Jurkat, Clone E6-1 (cell line): Measurements from ENCODE around the gene KPNA6.

ENCODE experiments used
- DNase-seq: peaks from one replicate; pipeline ENCODE4 v3.0.0-alpha.2; 2011; ENCODE audit warnings: low read depth, low spot score
- H3K4me3 ChIP-seq: 2 replicates; pipeline ENCODE4 v1.5.1; 2011; ENCODE audit warnings: mild to moderate bottlenecking, low read length, control low read depth, moderate library complexity

KPNA6 gene

DNA sequence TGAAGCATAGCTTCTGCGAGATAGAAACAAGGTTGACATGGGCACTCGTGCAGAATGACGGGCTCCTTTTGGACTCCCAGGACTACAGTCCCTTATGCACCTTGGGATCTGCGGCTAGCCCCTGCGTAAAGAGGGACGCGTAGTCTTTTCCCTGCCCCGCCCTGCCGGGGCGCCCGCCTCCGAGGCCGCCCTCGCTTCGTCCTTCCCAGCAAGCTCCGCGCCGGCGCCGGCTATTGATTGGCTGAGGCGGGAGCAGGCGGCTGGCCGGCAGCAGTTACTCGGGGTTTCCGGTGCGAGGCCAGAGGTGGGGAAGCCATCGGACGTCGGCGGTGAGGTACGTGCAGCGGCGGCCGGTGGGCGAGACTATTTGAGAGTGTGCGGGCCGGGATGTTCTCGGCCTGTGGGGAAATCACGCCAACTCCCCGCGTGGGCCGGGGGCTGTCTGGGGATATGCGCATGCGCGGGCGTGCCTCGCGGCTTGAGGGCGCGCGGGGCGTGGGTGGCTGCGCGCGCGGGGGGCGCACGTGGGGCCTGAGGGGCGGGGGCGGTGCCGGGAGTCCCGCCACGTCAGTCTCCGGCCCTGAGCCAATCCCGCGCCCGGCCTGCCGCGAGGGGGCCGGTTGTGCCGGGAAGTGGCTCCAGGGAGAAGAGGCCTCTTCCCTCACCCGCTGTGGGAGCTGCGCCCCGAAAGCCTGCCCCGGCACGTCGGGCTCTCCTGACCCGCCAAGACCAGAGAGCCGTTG lies 71.8 kb downstream of the KPNA6 start, which contains the start of gene TXLNA:
Gene TXLNA, plus strand, starts transcription at position 233 of the 743 bp plus-strand sequence. CDS start 671 bp downstream, outside the sequence.
- DNase-seq, result peak; percentile 83
- H3K4me3 ChIP-seq, result peak within 1 kb of the TSS; percentile 84

DNA sequence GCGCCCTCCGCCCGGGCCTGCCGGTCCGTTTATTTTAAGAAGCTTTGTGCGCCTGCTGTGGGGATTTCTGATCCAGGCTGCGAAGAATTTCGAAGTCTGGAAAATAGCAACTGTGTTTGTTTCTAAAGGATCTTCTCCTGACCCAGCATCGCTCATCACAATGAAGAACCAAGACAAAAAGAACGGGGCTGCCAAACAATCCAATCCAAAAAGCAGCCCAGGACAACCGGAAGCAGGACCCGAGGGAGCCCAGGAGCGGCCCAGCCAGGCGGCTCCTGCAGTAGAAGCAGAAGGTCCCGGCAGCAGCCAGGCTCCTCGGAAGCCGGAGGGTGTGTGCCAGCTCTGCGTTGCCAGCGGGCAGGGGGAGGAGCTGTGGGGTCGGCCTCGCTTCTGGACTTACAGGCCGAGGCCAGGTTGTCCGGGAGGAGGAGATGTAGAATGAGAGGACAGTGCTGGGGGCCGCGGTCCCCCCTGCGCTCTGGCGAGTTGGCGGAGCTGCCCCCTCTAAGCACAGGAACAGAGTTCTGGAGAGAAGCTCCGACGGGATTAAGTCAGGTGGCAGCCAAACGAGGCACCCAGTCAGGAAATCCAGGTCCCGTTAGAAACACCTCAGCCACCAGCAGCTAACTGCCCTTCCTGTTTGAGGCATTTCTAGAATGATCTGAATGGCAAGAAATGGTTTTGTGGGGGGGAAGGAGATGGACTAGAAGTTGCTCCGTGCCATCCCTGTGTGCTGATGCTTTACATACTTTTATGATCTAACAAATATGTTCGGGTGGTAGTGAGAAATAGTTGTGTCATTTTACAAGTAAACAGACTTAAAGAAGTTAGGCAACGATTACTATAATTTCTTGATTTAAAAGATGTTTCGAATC lies 72.6 kb downstream of the KPNA6 start:
- H3K4me3 ChIP-seq, result peak overlapping the region; percentile 84
- DNase-seq, result no peak

DNA sequence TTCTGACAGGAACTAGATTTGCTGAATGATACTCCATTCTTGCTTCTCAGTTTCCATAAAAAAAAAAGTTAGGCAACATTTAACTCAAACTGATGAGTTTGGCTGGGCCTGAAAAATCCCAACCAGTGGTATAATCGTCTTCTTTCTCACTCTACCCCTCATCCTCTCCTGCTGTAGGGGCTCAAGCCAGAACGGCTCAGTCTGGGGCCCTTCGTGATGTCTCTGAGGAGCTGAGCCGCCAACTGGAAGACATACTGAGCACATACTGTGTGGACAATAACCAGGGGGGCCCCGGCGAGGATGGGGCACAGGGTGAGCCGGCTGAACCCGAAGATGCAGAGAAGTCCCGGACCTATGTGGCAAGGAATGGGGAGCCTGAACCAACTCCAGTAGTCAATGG lies 73.2 kb downstream of the KPNA6 start:
- no peak for DNase-seq
- peak overlapping the region; percentile 84 for H3K4me3 ChIP-seq

DNA sequence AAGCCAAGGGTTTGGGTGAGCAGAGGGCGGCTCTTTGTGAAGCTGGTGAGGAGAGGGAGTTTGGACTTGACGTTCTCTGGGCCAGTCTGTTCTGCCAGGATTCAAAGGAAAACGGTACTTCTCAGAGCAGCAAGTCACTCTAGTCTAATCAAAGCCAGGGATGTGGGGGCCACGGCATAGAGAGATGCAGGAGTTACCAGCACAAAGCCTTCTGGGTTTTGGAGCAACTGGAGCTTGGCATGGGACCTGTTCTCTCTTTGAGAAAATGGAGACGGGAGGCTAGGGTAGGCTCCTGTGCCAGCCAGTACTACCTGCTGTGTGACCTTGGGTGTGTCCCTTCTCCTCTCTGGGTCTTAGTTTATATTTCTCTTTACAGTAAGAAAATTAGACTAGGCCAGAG lies 73.7 kb downstream of the KPNA6 start:
- no peak overlapping the region for H3K4me3 ChIP-seq
- no peak for DNase-seq

DNA sequence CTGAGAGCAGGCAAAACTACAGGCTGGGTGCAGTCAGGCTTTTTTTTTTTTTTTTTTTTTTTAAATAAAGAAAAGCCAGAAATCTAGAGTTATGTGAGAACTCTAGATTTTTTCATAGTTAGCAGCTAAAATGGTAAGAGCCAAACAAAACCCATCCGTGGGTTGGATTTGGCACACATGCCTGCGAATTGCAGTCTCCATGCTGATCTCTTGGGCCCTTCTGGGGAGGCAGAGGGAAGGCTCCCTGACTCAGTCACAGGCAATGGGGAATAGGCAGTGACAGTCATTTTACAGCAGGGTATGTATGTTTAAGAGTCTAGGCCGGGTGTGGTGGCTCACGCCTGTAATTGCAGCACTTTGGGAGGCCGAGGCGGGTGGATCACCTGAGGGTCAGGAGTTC lies 74.2 kb downstream of the KPNA6 start:
- H3K4me3 ChIP-seq, result no peak overlapping the region
- no peak for DNase-seq

DNA sequence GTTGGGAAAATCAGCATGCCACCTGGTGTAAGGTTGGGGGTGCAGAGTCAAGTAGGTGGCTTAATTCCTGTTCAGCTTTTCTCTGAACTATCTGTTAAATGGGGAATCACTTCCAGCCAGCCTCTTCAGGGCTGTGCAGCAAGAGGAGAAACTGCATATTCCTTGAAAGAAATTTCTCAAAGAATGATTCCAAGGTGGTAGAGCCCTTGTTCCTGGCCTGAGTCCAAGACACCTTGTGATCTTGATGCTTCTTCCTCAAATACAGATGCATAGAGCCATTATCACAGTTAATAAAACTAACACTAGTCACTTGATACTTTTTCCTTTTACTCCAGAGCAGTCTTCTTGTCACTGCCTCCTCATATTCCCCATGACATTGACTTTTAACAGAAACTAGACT lies 76.8 kb downstream of the KPNA6 start:
- no peak overlapping the region for H3K4me3 ChIP-seq
- DNase-seq, result no peak

DNA sequence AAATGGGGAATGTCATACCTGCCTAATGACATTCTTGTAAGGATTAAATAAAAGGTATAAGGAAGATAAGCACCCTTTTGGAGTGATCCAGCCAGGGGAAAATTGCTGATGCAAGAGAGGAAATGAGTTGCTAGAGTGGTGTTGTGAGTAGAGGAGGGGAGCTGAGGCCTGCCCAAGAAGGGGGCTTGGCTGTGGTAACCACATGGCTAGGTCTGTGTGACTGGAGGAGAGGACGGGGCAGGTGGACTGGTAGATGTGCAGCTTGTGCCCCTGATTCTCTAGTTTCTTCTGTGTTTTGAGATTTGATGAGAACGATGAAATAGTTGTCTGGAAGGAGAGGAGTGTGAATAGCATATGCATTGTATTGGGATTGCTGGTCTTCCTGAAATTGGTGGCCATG lies 78.2 kb downstream of the KPNA6 start:
- DNase-seq, result no peak
- H3K4me3 ChIP-seq, result no peak overlapping the region

DNA sequence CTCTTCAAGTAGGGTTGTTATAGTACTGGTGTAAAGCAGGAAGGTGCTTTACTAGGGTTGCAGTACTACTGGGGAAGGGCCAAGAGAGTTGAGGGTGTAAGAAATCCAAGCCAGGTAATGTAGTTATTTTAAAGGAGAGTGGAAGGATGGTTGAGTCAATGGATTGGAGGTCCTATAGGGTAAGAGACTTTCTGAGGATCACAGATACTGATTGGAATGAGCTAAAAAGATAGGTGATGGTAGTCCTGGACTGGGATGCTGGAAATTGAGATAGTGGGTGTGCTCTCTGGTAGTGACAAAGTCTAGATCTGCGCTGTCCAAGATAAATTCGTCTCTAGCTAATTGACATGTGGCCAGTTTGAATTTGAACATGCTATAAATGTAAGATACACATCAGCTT lies 78.6 kb downstream of the KPNA6 start:
- H3K4me3 ChIP-seq, result no peak overlapping the region

DNA sequence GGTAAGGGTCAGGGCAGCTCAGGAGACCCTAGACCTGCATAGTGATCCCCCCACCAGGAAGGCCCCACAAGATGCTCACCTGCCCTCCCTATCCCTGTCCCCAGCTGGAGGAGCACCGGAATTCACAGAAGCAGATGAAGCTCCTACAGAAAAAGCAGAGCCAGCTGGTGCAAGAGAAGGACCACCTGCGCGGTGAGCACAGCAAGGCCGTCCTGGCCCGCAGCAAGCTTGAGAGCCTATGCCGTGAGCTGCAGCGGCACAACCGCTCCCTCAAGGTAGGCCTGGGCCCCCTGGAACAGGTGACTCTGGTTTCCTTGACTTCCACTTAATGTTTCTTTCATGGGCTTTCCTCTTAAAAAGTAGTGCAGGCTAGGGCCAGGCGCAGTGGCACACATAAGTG lies 80.0 kb downstream of the KPNA6 start:
- DNase-seq, result no peak
- no peak overlapping the region for H3K4me3 ChIP-seq

More for the DNA sequence above, 78.6 kb downstream of the KPNA6 start:
- no peak for DNase-seq

DNA sequence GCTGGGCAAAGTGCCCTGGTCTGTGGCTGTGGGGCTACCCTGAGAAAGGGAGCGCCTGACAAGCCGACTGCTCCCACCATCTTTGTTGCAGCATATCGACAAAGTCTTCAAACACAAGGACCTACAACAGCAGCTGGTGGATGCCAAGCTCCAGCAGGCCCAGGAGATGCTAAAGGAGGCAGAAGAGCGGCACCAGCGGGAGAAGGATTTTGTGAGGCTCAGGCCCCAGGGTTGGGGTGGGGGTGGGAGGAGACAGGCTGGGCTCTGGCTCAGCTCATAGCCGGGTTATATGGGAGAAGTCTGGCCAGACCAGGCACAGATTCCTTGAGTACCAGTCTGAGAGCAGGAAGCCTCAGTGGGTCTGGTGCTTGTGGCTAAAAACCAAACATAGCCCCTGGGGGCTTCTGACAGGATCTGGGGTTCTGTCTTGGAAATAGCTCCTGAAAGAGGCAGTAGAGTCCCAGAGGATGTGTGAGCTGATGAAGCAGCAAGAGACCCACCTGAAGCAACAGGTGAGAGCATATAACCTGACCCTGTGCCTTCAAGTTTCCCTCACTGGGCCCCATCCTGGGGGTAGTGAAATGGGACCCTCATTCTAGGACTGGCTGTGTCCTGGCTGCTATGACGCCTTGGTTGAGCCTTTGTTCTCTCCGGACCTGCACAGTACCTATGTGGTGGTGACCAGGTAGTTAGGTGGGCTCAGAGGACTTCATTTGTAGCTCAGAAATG lies 84.5 kb downstream of the KPNA6 start:
- no peak overlapping the region for H3K4me3 ChIP-seq

DNA sequence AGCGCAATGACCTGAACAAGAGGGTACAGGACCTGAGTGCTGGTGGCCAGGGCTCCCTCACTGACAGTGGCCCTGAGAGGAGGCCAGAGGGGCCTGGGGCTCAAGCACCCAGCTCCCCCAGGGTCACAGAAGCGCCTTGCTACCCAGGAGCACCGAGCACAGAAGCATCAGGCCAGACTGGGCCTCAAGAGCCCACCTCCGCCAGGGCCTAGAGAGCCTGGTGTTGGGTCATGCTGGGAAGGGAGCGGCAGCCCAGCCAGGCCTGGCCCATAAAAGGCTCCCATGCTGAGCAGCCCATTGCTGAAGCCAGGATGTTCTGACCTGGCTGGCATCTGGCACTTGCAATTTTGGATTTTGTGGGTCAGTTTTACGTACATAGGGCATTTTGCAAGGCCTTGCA lies 87.1 kb downstream of the KPNA6 start:
- H3K4me3 ChIP-seq, result no peak overlapping the region
- DNase-seq, result no peak

More for the DNA sequence above, 84.5 kb downstream of the KPNA6 start:
- DNase-seq, result no peak

DNA sequence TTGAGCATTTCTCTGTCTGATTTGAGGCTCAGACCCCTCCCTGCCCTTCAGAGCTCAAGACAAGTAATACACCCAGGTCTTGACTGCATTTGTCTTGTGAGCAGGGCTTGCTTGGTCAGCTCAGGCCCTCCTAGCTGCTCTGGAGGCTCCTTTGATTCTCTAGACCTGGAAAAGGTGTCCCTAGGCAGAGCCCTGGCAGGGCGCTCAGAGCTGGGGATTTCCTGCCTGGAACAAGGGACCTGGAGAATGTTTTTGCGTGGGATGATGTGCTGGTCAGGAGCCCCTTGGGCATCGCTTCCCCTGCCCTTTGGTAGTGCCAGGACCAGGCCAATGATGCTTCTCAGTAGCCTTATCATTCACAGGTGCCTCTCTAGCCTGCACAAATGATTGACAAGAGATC lies 87.7 kb downstream of the KPNA6 start:
- DNase-seq, result no peak
- no peak overlapping the region for H3K4me3 ChIP-seq

DNA sequence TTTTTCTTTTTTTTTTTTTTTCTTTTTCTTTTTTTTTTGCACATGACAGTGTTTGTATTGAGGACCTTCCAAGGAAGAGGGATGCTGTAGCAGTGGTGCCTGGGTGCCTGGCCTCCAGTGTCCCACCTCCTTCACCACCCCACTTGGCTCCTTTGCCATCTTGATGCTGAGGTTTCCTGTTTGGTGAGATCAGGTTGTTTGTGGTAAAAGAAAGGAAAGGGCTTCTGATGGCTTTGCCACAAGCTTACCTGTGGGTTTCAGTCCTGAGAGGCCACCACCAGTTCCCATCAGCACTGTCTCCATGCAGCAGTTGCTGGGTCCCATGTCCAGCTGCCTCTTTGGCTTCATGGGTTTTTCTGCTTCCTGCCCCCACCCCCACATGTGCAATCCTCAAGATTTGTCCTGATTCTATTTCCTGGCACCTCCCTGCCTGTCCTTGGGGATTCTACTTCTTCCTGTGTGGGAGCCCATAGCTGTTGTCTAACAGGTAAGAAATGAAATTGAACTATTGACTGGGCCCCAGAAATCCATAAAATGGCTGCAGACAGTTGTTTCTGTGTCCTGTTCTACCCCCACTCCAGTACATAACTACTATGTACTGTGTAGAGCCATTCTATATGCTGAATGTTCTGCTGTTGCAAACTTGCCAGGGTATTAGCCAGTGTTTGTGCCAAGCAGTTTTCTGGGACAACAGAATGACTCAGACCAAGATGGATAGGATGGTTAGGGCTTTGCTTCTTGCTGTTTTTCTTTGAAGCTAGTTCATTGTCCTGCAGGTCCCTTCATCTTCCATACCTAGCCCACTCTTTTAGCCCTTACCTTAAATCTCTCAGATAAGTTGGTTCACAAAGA lies 88.3 kb downstream of the KPNA6 start:
- no peak overlapping the region for H3K4me3 ChIP-seq
- peak; percentile 71 for DNase-seq

DNA sequence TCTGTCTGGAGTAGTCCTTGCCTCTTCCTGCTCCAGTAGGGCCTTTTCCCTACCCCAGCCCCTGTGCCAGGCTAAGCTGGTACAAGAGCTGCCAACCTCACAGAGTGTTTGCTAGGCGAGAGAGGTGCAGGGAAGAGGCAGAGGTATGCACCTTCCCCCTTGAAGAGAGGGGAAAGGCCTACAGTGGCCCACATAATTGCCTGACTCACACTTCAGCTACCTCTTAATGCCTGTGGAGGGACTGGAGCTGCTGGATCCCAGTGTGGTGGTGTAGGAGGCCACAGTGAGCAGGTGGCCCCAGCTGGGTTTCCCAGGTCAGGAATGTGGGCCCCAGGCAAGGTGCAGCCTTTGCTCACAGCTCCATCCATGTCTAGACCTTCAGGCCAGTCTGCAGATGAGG lies 89.2 kb downstream of the KPNA6 start:
- DNase-seq, result no peak
- no peak overlapping the region for H3K4me3 ChIP-seq

DNA sequence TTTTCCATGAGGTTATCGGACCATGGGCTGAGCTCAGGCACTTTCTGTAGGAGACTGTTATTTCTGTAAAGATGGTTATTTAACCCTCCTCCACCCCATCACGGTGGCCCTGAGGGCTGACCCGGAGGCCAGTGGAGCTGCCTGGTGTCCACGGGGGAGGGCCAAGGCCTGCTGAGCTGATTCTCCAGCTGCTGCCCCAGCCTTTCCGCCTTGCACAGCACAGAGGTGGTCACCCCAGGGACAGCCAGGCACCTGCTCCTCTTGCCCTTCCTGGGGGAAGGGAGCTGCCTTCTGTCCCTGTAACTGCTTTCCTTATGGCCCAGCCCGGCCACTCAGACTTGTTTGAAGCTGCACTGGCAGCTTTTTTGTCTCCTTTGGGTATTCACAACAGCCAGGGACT lies 90.0 kb downstream of the KPNA6 start:
- no peak overlapping the region for H3K4me3 ChIP-seq
- DNase-seq, result no peak

DNA sequence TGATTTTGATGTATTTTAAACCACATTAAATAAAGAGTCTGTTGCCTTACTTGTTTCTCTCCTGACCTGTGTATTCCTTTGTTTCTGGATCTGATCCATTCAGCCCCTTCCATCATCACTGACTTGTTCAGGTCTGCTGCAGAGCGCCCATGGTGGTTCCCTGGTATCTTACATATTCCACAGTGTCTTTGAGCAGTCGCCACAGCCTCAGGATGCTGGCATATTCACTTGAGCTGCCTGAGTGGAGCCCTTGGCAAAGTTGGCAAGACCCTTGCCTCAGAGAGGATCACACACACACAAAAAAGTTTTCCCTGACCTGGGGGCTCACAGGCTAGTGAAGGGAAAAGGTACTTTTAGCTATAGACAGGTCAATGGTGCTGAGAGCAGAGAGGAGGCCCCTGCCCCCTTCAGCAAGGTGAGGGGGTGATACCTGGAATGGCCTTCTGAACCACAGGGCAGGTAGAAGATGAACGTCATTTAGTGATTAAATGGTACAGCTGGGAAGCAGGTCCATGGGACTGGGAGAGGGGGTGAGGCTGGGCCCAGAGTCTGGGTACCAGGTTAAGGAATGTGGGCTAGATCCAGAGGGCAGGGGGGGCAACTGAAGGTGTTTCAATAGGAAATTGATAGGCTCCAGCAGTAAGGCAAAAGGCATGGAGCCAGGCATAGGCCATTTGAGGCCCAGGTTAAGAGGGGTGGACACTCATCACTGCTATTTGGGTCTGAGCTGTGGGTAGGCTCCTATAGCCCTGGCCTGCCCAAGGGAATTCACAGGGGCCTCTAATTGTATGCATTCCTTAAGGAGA lies 90.6 kb downstream of the KPNA6 start:
- no peak overlapping the region for H3K4me3 ChIP-seq
- no peak for DNase-seq

DNA sequence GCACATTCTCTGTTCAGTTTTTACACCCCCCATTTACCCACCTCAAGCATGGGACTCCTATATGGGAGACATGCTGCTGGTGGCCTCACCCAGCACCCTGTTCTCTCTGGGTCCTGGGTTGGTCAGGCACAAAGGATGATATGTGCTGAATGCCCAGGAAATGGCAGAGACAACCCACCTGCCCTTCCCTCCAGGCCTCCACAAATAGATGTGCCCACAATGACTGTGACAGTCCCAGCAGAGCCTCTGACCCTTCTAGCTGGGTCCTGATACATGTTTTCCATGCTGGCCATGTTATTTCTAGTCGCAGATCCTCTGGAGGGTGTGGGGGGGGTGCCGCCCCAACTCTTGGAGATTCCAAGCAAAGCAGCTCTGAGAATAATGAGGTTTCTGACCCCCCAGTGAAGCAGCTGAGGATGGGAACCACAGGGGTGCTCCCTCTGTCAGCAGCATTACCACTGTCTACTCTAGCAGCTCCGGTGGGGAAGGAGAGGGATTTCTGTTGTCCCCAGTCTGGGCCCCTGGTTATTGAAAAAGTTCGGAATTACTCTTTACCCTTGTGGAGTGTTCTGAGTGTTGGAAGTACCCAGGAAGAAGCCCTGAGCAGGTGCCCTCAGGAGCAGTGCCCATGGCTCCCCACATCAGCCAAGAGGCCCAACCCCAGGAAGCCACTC lies 91.3 kb downstream of the KPNA6 start:
- H3K4me3 ChIP-seq, result no peak overlapping the region

DNA sequence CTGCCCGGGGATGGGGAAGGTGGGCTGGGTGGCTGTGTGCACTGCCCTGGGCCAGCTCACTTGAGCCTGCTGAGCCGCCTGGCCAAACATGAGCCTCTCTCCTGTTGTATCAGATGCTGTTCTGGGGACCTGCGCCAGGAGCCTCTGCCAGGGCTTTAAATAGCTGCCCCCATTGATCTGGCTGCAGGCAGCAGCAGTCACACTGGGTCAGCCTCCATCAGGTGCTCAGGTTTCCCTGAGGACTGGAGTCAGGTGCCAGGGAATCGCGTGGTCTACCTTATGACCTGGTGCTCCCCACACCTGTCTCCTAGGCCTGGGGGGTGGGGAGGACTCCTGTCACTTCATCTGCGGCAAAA lies 91.8 kb downstream of the KPNA6 start:
- no peak for DNase-seq
- H3K4me3 ChIP-seq, result peak overlapping the region; percentile 77; the same call in 1 of the 2 replicates

More for the DNA sequence above, 91.3 kb downstream of the KPNA6 start:
- no peak for DNase-seq
